GM19463 (cell line): Measurements from ENCODE around the gene LFNG.
"Not testable (repeated sequence)": the region's sequence is repeated elsewhere in the genome, so short reads cannot be mapped to it uniquely, and the experiment has no call there.

ENCODE experiments used
- ATAC-seq: cut with Tn5 transposase; IDR thresholded peaks from one replicate; pipeline ENCODE4 v1.9.1; 2021; ENCODE audit warnings: mild to moderate bottlenecking, moderate library complexity; ENCODE audit not compliant: unreplicated experiment

The LFNG gene

DNA sequence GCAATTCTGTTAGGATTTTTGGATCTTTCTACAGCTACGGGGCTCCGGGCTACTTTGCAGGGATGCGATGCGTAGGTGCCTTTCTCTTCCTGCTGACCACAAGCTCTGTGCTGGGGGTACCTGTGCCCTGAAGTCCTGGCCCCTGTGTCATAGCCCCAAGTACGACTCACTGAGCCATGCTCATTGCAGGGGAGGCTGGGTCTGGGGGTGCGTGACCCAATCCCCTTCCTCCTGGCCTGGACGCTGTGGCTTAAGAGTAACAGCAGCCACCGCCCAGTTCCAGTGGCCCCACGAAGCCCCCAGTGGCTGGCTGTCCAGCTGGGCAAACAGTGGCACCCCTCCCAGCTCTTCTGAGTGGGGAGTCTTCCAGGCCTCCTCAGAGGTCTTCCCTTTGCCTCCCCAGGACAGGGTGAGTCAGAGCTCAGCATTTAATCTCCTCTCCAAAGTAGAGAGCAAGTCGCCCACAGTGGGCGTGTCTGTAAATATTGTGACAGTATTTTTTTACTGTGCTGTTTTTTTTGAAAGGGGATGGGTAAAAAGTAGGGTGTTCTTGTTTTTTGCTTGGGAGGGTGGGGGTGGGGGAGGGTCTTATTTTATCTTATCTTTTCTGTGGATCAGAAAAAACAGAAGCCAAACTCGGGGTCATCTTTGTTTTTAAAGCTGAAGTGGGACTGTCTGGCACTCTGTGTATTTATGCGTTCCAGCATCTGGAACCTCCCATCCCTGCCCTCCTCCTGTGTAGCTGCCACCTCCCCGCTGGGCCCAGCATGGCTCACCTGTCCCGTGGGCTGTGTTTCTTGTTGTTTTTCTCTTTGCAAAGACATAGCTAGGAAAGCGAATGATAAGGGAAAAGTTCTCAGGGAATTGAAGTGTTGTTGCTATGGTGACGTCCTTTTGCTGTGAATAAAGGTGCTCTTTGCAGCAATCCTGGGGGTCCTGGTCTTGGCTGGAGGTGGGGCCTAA, 8.2 kb downstream of the LFNG start:
- no peak for ATAC-seq

DNA sequence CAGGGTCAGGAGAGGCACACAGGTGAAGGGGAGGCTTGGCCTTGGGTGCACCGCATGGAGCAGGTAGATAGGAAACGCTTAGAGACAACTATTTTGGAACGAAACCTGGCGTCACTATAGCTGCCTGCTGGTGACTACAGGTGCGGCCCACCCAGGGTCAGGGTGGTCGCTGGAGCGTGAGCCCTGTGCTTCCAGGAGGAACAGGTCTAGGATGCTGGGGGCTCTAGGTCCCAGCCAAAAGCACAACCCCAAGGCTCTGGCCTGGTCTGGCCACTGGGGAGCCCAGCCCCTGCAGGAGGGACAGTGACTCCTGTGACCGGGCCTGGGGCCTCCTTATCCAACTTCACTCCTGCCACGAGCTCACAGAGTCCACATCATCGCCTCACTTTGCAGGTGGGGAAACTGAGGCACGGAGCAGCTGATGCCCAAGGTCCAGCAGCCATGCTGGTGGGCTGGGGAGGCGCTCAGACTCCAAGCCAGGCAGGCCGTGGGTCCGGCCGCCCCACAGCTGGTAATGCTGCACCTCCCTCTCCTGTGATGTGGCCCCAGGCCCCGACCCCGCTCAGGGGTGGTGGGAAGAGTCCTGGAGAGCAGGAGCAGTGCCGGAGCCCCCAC, 9.0 kb downstream of the LFNG start:
- no peak for ATAC-seq

DNA sequence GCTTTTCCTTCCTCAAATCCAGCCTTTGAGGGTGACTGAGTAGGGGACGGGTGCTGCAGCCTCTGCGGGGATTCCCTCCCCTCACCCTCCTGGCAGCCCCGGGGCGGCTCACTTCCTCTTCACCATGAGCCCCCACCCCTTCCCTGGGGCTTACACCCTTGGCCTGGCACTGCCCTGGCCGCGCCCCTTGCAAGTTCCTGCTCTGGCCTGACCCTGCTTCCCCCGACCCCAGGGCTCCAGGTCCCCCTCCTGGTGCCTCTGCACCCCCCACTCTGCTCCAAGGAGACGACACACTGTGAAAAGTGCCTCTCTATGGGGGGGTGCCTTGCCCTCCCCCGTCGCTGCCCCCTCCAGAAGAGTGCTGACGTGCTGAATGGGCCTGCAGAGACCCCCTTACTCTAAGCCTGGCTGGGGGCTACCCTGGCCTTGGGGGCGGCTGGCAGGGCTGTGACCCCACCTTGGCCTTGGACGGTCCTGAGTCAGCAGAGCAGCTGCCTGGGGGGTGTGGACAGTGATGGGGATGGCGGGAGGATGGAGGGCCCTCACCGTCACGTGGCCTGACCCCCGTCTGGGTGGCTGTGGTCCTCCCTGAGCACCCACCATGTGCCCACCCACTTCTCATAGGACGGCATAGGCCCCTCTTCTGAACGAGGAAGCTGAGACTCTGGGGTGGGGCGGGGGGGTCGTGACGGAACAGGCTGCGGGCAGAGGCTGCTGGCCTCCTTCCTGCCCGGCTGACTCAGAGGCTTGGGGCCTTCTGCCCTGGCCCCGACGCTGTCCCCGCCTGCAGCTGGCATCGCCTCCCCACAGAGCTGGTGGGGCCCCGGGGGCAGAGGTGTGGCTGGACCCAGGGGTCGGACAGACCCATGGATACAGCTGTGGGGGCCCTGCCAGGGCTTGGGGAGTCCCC, 9.8 kb downstream of the LFNG start:
- ATAC-seq, result peak; percentile 60

DNA sequence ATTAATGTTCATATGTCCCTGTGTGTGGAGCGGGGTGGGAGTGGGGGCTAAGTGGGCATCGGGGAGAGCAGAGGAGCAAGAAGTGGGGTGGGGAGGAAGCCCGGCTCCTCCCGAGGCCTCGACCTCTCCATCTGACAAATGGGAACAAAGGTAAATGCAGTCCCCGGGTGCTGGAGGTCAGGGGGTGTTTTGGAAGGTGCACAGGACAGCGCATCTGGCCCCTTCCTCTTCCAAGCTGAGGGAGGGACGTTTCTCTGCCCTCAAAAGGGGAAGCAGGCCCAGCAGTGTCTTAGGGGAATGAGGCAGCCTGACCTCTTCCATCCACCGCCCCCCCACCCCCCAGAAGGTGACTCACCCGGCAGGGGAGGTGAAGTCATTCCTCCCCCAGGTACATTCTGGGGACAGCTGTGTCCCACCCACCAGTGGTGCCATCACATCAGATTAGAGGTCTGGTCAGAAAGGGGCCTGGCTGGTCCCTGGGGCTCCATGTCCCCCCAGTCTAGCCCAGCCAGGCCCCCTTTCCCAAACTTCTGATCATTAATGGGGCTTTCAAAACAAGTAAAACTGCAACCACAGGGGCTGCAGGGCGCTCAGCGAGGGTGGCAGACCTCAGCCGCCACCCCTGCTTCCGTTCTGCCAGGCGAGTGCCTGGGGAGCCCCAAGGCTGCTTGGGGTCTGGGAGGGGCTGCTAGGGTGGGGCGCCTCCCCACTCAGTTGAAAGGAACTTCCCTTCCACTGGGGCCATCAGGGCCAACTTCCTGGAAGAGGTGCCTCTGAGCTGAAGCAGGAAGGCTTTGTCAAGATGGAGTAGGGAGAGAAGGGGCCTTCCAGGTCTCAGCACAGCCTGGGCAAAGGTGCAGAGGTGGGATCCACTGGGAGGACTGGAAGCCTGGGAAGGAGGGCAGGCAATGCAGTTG, 10.8 kb downstream of the LFNG start:
- ATAC-seq, result peak; percentile 48

DNA sequence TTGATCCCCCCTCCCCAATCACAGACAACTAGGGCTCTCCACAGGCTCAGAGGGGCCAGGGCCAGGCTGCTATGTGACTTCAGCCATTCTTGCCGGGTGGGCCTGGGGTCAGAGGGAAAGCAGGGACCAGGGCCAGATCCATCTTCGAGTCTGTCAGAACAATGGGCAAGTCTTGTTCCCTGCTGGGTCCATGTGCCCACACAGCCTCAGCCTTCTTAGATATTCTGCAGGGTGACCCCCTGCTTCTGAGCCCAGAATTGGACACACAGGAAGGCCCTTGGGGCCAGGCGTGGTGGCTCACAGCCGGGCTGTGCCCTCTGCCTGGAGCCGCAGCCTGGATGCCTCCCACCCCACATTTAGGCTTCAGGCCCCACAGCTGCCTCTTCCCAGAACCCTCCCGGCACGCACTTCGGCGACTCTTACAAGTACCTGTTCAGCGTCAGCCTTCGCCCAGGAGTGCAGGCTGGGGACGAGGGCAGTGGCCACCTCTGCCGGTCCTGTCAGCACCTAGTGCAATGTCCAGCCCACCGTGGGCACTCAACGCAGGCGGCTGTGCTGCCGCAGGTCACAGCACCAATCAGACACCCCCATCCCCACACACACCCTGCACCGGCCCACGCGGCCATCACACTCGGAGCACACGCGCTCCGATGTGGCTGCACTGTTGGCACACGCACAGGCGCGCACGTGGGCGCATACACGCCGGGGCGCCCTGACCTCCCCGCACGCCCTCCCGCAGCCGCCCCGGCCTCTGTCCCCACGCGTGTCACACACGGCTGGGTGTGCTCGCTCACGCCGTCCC, 11.6 kb downstream of the LFNG start:
- not testable (repeated sequence) for ATAC-seq

DNA sequence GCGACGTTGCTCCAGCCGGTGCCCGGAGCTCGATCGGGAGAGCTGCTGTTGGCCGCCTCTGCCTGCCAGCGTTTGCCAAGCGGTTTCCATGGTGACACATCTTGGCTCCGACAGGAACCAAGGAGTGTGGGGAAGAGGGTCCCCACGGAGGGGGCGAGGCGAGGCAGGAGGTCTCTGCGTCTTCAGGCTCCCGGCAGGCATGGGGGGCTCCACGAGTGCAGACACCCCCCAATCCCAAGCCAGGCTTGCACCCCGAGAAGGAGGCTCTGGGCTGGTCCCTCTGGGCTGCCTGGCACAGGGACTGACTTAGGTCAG, 12.2 kb downstream of the LFNG start:
- not testable (repeated sequence) for ATAC-seq

DNA sequence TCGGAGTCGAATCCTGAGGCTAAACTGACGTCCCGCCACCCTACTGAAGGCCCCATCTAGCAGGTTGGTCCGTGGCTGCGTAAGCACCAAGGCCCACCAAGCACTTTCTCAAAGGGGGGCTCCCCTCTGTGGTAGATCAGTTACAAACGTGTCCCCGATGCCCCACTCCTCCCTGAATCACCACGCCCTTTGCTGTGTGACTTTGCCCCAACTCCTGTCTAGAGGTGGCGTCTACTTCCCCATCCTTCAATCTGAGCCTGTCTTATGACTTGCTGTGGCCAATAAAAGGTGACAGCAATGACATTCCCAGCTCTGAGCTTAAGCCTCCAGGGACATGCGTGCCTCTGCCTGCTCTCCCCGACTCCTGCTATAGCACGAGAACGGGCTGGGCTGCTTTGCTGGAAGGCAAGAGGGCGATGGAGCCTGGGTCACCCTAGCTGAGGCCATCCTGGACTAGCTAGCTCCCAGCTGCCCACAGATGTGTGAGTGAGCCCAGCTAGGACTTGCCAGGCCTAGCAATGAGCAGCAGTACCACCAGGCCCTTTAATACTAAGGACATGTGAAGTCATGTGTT, 12.7 kb downstream of the LFNG start:
- ATAC-seq, result not testable (repeated sequence)

DNA sequence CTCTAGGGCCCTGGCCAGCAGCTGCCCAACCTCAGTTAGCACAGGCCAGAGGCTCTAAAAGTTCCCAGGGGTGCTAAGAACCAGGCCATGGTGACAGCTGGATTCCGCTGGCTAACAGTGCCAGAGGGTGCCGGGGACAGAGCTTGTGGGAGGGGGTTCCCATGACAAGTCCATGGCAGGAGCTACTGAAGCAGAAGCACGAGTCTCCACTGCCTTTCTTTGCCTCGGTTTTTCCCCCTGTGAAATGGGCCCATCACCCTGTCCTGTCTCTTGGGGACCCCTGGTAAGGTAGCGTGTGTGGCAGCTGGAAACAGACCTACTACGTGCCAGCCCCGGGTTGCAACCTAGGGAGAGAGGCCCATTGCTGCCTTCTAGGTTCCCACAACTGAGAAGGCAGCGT, 13.2 kb downstream of the LFNG start:
- ATAC-seq, result not testable (repeated sequence)

DNA sequence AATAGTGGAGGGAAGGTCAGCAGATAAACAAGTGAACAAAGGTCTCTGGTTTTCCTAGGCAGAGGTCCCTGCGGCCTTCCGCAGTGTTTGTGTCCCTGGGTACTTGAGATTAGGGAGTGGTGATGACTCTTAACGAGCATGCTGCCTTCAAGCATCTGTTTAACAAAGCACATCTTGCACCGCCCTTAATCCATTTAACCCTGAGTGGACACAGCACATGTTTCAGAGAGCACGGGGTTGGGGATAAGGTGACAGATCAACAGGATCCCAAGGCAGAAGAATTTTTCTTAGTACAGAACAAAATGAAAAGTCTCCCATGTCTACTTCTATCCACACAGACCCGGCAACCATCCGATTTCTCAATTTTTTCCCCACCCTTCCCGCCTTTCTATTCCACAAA, 14.0 kb downstream of the LFNG start:
- not testable (repeated sequence) for ATAC-seq

DNA sequence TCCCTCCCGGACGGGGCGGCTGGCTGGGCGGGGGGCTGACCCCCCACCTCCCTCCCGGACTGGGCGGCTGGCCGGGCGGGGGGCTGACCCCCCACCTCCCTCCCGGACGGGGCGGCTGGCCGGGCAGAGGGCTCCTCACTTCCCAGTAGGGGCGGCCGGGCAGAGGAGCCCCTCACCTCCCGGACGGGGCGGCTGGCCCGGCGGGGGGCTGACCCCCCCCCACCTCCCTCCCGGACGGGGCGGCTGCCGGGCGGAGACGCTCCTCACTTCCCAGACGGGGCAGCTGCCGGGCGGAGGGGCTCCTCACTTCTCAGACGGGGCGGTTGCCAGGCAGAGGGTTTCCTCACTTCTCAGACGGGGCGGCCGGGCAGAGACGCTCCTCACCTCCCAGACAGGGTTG, 14.6 kb downstream of the LFNG start:
- ATAC-seq, result not testable (repeated sequence)

DNA sequence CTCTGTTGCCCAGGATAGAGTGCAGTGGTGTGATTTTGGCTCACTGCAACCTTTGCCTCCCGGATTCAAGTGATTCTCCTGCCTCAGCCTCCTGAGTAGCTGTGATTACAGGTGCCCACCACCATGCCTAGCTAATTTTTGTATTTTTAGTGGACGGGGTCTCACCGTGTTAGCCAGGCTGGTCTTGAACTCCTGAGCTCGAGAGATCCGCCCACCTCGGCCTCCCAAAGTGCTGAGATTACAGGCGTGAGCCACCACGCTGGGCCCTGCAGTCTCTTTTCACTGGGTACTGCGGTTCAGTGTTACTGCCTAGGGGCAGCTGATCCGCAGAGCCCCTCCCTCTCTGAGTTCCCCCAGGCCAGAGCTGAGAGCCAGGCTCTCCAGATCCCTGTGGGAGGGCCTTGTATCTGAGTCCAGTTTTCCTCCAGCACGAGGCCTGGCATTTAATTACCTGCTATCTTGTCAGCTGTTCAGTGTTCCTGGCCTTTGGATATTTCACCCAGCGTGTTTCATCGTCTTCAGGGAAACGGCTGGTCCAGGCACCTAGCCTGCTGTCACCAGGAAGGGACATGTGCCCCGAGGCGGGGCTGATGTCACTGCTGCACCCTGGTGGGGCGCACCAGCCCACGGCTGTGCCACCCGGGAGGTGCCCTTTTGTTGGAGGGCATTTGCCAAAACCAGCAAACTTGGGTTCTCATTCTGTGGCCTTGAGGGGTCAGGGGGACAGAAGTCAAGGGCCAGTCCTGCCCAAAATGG, 16.5 kb downstream of the LFNG start:
- ATAC-seq, result not testable (repeated sequence)

DNA sequence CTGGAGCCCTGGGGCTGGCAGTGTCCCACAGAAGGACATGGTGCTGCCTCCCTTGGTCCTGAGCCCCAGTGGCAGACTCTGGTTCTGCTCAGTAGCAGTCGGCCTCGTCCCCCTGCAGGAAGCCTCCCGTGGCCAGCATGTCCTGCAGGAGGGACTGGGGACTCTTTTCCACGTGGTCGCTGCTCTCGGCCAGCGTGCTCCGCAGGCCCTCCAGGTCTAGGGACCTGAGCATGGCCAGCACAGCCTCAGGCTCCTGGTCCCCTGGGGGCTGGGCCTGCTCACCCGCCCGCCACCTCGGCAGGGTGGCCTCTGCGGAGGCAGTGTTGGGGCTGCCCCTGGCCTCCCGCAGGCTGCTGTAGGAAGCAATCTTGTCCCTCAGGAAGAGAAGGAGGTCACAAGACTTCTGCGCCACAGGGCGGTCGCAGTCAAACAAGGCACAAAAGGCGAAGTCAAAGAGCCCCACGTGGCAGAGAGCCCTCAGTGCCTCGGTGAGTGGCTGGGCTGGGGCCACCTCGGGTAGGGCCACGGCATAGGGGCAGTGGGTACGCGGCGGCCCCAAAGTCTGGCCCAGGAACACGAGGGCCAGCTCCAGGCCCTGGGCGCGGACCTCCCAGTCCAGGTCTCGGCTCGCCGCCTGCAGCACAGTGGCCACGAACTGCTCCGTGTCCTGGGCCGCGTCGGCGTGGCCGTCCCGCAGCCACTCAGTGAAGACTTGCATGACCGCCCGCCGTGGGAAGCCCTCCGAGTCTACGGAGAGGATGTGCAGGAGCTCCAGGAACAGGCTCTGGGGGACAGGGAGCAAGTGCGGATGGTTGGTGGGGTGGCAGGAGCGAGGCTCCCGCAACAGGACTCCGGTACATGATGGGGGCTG, 18.6 kb downstream of the LFNG start:
- no peak for ATAC-seq

DNA sequence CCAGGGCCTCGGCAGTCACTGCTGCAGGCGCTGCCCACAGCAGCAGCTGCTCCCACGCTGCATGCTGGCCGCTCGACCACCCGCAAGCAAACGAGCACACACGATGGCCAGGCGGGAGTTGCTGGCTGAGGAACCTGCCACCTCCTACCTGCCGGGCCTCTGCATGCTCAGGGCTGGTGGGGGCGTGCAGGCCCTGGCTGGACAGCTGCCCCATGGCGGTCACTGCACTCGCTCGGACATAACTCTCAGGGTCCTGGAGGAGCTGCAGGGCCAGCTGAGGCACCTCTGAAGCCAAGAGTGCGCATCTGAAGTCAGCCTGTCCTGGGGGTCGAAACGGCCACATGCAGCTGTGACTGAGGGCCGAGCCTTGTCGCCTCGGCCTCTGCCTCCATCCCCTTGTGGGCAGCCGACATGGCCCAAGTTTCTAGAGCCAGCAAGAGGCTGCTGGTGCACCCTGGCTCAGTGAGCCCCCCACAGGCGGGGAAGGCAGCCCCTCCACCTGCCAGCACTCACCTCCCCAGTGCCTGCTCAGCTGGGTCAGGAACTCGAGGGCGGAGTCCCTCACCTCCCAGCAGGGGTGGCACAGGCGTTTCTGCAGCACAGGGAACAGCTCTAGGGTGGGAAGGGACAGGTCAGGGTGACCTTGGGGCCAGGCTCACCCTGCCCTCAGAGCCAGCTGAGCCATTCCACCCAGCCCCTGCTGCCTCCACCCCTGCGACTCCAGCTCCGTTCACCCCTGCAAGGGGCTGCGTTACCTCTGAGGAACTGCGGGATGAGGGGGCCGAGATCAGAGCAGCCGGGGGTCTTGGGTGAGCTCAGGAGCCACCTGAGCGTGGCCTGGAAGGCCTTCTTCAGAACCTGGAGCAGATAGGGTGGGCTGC, 19.7 kb downstream of the LFNG start:
- no peak for ATAC-seq

DNA sequence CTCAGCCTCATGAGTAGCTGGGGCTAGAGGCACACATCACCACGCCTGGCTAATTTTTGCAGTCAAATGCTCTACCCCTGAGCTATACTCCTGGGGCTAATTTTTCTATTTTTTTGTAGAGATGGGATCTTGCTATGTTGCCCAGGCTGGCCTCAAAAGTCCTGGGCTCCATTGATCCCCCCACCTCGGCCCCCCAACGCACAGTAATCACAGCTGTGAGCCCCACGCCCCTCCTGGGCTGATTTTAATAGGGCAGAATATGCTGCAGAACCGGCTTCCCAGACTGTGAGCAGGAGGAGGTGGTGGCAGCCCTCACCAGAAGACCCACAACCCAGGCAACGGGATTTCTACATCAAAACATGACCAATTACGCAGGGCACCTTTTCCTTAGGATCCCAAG, 20.6 kb downstream of the LFNG start:
- no peak for ATAC-seq

DNA sequence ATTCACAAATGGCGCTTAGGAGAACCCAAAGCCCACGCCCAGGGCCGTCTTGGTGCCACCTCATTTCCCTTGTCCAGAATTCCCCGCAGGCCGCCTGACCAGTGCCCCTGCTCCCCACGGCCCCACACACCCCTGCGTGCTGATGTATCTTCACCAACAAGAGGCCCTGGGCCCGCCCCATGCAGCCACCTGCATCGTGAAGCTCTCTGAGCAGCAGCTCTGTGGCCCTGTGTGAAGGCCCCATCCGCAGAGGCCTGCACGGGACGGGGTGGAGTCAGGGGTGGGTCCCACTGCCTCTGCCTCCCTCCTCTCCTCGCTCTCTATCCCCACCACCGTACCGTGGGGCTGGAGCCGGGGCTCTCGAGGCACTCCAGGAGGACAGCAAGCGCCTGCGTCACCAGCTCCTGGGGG, 21.1 kb downstream of the LFNG start:
- ATAC-seq, result no peak

DNA sequence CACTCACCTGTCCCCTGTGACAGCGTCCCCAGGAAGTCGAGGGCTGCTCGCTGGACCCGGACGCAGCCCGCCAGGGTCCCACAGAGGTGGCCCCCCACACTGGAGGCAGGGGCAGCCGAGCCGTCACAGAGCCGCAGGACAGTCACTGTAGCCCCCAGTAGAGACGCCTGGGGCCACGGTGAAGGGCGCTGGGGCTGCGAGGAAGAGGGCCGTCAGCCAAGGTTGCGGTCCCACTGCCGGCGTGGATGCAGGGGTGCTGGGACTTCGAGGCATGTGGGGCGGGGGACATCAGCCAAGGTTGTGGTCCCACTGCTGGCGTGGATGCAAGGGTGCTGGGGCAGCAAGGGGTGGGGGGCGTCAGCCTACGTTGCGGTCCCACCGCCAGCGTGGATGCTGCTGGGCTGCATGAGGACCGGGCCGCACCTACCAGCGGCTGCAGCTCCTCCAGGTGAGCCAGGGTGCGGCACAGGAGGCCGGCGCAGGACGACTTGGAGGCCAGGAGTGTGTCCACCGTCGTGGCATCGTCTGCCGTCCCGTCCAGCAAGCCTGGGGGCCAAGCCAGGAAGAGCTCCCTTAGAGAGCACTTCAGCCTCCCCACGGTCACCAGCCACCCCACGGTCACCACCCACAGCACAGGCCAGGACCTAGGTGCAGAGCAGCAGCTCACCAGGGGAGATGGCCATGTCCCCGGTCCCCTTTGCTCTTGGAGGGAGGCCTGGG, 21.9 kb downstream of the LFNG start:
- no peak for ATAC-seq
